ES-I3 (cell line): ENCODE data around the gene KHSRP.
A peak's percentile ranks its signal among the peaks of the same experiment; 100 is the strongest.

Experiments used
- H3K36me3 ChIP-seq: 2 replicates; pipeline ENCODE4 v1.6.1; 2013; ENCODE audit warnings: mild to moderate bottlenecking, low read length, control low read depth, moderate library complexity; ENCODE audit not compliant: insufficient read depth
- H3K4me1 ChIP-seq: 2 replicates; pipeline ENCODE4 v1.6.1; 2013; ENCODE audit warnings: mild to moderate bottlenecking, control low read depth, low read length; ENCODE audit not compliant: insufficient read depth
- H3K9ac ChIP-seq: 2 replicates; pipeline ENCODE4 v1.6.1; 2013; ENCODE audit warnings: low read depth, mild to moderate bottlenecking, low read length, moderate library complexity
- H3K9me3 ChIP-seq: 2 replicates; pipeline ENCODE4 v1.6.1; 2013; ENCODE audit warnings: mild to moderate bottlenecking, low read length, moderate library complexity; ENCODE audit not compliant: control insufficient read depth, insufficient read depth

Gene KHSRP

GRCh38 chr19:6424195-6424938 is at the start of gene KHSRP:
Gene KHSRP, minus strand, starts transcription at chr19:6424811. Its CDS starts 110 bp downstream, at chr19:6424701.
- H3K4me1 ChIP-seq, result no peaks in the 10 kb centered on the region
- no peaks in the 10 kb centered on the region for H3K9me3 ChIP-seq
- peak within 1 kb of the TSS; percentile 84 for H3K9ac ChIP-seq
- peaks cover 10% of the 10 kb centered on the region for H3K36me3 ChIP-seq

- no peak overlapping the region for H3K9ac ChIP-seq
- H3K4me1 ChIP-seq, result no peaks in the 10 kb centered on the region; the same call in 1 of the 2 replicates
- H3K9me3 ChIP-seq, result no peaks in the 10 kb centered on the region
- H3K36me3 ChIP-seq, result no peaks in the 10 kb centered on the region
Measured at GRCh38 chr19:6473647-6474046, 49.0 kb upstream of the KHSRP start.

- no peaks in the 10 kb centered on the region; the same call in 1 of the 2 replicates for H3K4me1 ChIP-seq
- H3K9me3 ChIP-seq, result no peaks in the 10 kb centered on the region
- H3K9ac ChIP-seq, result no peak overlapping the region
- H3K36me3 ChIP-seq, result no peaks in the 10 kb centered on the region
Measured at GRCh38 chr19:6472713-6473112, 48.1 kb upstream of the KHSRP start.

GRCh38 chr19:6471076-6471475 is 46.5 kb upstream of the KHSRP start:
- Histone ChIP-seq H3K36me3 (no peaks in the 10 kb centered on the region), H3K4me1 (no peaks in the 10 kb centered on the region; the same call in 1 of the 2 replicates), H3K9me3 (no peaks in the 10 kb centered on the region), H3K9ac (no peak overlapping the region)

GRCh38 chr19:6470173-6470572 is 45.6 kb upstream of the KHSRP start:
- H3K9ac ChIP-seq, result no peak overlapping the region

GRCh38 chr19:6467384-6467783 is 42.8 kb upstream of the KHSRP start:
- Histone ChIP-seq H3K4me1 (peaks cover 5% of the 10 kb centered on the region; the same call in 1 of the 2 replicates), H3K9ac (no peak overlapping the region), H3K36me3 (no peaks in the 10 kb centered on the region), H3K9me3 (no peaks in the 10 kb centered on the region)

More at GRCh38 chr19:6470173-6470572, 45.6 kb upstream of the KHSRP start:
- Histone ChIP-seq H3K4me1 (peaks cover 3% of the 10 kb centered on the region; the same call in 1 of the 2 replicates), H3K36me3 (no peaks in the 10 kb centered on the region), H3K9me3 (no peaks in the 10 kb centered on the region)

- H3K9me3 ChIP-seq, result no peaks in the 10 kb centered on the region
- H3K36me3 ChIP-seq, result no peaks in the 10 kb centered on the region
- H3K9ac ChIP-seq, result no peak overlapping the region
Measured at GRCh38 chr19:6466526-6467248, 42.1 kb upstream of the KHSRP start.

GRCh38 chr19:6465663-6466062 is 41.1 kb upstream of the KHSRP start:
- no peak overlapping the region for H3K9ac ChIP-seq
- peaks cover 5% of the 10 kb centered on the region; the same call in 1 of the 2 replicates for H3K4me1 ChIP-seq
- no peaks in the 10 kb centered on the region for H3K9me3 ChIP-seq
- no peaks in the 10 kb centered on the region for H3K36me3 ChIP-seq

More at GRCh38 chr19:6466526-6467248, 42.1 kb upstream of the KHSRP start:
- H3K4me1 ChIP-seq, result peaks cover 5% of the 10 kb centered on the region; the same call in 1 of the 2 replicates

- no peaks in the 10 kb centered on the region for H3K9me3 ChIP-seq
- no peaks in the 10 kb centered on the region for H3K36me3 ChIP-seq
- H3K9ac ChIP-seq, result peak overlapping the region; percentile 82
- H3K4me1 ChIP-seq, result peaks cover 5% of the 10 kb centered on the region; the same call in 1 of the 2 replicates
Measured at GRCh38 chr19:6465006-6465405, 40.4 kb upstream of the KHSRP start.

- Histone ChIP-seq H3K9me3 (no peaks in the 10 kb centered on the region), H3K4me1 (peaks cover 5% of the 10 kb centered on the region; the same call in 1 of the 2 replicates), H3K36me3 (no peaks in the 10 kb centered on the region), H3K9ac (peak within 1 kb of the TSS; percentile 82)
Measured at GRCh38 chr19:6464070-6464873, 39.7 kb upstream of the KHSRP start, which contains the start of gene CRB3. Gene CRB3, plus strand, starts transcription at chr19:6464271. Its CDS starts 431 bp downstream, at chr19:6464702.

- Histone ChIP-seq H3K9me3 (no peaks in the 10 kb centered on the region), H3K36me3 (no peaks in the 10 kb centered on the region), H3K9ac (peak overlapping the region; percentile 79), H3K4me1 (peaks cover 13% of the 10 kb centered on the region; the same call in 1 of the 2 replicates)
Measured at GRCh38 chr19:6460099-6460884, 35.7 kb upstream of the KHSRP start.

- H3K9ac ChIP-seq, result peak within 1 kb of the TSS; percentile 79
Measured at GRCh38 chr19:6459262-6460098, 34.9 kb upstream of the KHSRP start, which contains the start of gene SLC25A23. Gene SLC25A23, minus strand, starts transcription at chr19:6459792. Its CDS starts 164 bp downstream, at chr19:6459628.

More at GRCh38 chr19:6459262-6460098, 34.9 kb upstream of the KHSRP start, which contains the start of gene SLC25A23:
- no peaks in the 10 kb centered on the region for H3K36me3 ChIP-seq
- no peaks in the 10 kb centered on the region for H3K9me3 ChIP-seq
- H3K4me1 ChIP-seq, result peaks cover 9% of the 10 kb centered on the region; the same call in 1 of the 2 replicates
